ENCODE measurements around the gene IDI1.
"Not testable (repeated sequence)": the region's sequence is repeated elsewhere in the genome, so short reads cannot be mapped to it uniquely, and the experiment has no call there.

Gene IDI1

DNA sequence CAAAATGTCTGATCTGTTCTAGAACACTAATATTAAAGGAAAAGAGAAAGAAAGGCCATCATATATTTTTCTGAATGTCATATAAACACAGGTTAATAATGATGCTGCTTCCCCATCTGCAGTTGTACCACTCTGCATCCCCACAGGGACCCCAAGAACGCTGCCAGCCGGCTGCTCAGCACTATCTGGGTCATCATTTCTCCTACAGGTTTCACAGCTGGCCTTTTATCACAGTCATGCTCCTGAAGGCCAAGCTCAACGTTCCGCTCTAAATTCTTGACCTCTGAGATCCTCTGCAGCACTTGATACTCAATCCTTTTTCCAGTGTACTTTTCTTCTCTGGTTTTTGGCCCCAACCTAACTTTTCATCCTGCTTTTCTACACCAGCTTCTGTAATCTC, 4.8 kb downstream of the IDI1 start:
- TF ChIP-seq YY1 (IDR thresholded peaks at IDR 0.05; ENCODE audit: insufficient read depth, insufficient read length) (no peak), SUZ12 (IDR thresholded peaks at IDR 0.05; ENCODE audit: extremely low read depth, insufficient read depth, insufficient read length) (no peak), ZNF274 (IDR thresholded peaks at IDR 0.05; ENCODE audit: low read depth, low read length) (no peak)
- H3K9ac ChIP-seq (ENCODE audit: insufficient read length, low read depth) = no peak overlapping the region
- H3K27me3 ChIP-seq (ENCODE audit: insufficient read depth, insufficient read length) = no peaks in the 10 kb centered on the region
- H3K4me3 ChIP-seq (ENCODE audit: insufficient read length, low read depth) = no peak overlapping the region
- H3K36me3 ChIP-seq (ENCODE audit: insufficient read depth, insufficient read length, low read length) = peaks cover 63% of the 10 kb centered on the region
- peaks cover 4% of the 10 kb centered on the region for H3K4me1 ChIP-seq (ENCODE audit: insufficient read depth, insufficient read length)
- no peaks in the 10 kb centered on the region for H3K9me3 ChIP-seq (ENCODE audit: insufficient read depth, low read length)
- no peak for DNase-seq (ENCODE audit: low read depth, low spot score)

DNA sequence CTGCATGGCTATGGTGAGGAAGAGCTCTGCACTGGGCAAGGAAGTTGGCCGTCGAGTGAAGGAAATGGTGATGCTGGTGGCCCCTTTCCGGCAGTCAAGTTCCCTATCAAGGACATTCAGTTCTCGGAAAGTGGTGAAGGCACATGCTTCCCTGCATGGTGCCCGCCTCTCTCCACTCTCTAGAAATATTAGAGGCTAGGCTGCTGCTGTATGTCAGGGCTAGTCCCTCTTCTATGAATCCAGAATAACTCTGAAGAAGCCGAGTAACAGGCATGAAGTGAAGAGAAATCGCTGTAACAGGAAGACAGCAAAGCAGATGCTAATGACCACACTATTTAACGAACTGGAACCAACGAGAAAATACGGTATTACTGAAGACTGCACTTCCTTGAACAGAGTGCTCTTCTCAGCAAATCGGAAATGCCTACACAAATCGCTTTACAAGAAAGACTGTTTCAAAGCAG, 5.4 kb downstream of the IDI1 start:
- TF ChIP-seq YY1 (IDR thresholded peaks at IDR 0.05; ENCODE audit: insufficient read depth, insufficient read length) (no peak), ZNF274 (IDR thresholded peaks at IDR 0.05; ENCODE audit: low read depth, low read length) (no peak), SUZ12 (IDR thresholded peaks at IDR 0.05; ENCODE audit: extremely low read depth, insufficient read depth, insufficient read length) (no peak)
- Histone ChIP-seq H3K9ac (ENCODE audit: insufficient read length, low read depth) (no peak overlapping the region), H3K27me3 (ENCODE audit: insufficient read depth, insufficient read length) (no peaks in the 10 kb centered on the region), H3K4me1 (ENCODE audit: insufficient read depth, insufficient read length) (peaks cover 4% of the 10 kb centered on the region), H3K36me3 (ENCODE audit: insufficient read depth, insufficient read length, low read length) (peaks cover 65% of the 10 kb centered on the region), H3K9me3 (ENCODE audit: insufficient read depth, low read length) (no peaks in the 10 kb centered on the region), H3K4me3 (ENCODE audit: insufficient read length, low read depth) (no peak overlapping the region)
- DNase-seq (ENCODE audit: low read depth, low spot score) = no peak

DNA sequence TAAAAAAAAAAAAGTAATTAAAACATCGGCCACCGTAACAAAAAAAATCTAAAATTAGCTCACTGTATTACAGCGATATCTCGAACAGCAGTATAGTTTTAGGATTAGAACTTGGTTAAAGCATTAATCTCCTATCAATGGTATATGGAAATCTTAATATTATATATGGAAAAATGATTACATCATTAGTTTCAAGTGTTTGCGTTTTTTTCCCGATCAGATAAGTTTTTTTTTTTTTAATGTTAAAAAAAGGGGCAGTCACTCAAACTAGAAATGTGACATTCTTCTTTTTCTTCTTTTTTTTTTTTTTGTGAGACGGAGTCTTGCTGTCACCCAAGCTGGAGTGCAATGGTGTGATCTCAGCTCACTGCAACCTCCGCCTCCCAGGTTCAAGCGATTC, 7.4 kb downstream of the IDI1 start:
- Histone ChIP-seq H3K9me3 (ENCODE audit: insufficient read depth, low read length) (no peaks in the 10 kb centered on the region), H3K27me3 (ENCODE audit: insufficient read depth, insufficient read length) (no peaks in the 10 kb centered on the region), H3K4me1 (ENCODE audit: insufficient read depth, insufficient read length) (peaks cover 2% of the 10 kb centered on the region), H3K4me3 (ENCODE audit: insufficient read length, low read depth) (no peak overlapping the region), H3K36me3 (ENCODE audit: insufficient read depth, insufficient read length, low read length) (peaks cover 64% of the 10 kb centered on the region), H3K9ac (ENCODE audit: insufficient read length, low read depth) (no peak overlapping the region)
- TF ChIP-seq ZNF274 (IDR thresholded peaks at IDR 0.05; ENCODE audit: low read depth, low read length) (no peak), SUZ12 (IDR thresholded peaks at IDR 0.05; ENCODE audit: extremely low read depth, insufficient read depth, insufficient read length) (no peak), YY1 (IDR thresholded peaks at IDR 0.05; ENCODE audit: insufficient read depth, insufficient read length) (no peak)
- DNase-seq (ENCODE audit: low read depth, low spot score) = no peak

DNA sequence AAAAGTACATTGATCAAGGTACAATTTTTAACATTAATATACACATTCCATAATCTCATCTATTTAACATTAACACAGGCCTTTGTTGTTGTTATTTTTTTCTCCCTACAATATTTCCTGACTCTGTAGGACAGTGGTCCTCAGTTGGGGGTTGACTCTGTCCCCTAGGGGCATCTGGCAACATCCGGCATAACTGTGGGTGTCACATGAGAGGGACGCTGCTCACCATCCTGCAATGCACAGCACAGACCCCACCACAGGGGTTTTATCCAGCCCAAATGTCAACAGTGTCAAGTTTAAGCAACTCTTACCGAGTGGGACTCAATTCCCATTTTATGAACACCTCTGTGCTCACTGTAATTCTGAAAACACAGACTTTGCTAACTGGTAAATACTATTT, 8.8 kb downstream of the IDI1 start:
- no peak overlapping the region for H3K9ac ChIP-seq (ENCODE audit: insufficient read length, low read depth)
- no peaks in the 10 kb centered on the region for H3K27me3 ChIP-seq (ENCODE audit: insufficient read depth, insufficient read length)
- H3K9me3 ChIP-seq (ENCODE audit: insufficient read depth, low read length) = no peaks in the 10 kb centered on the region
- TF ChIP-seq SUZ12 (IDR thresholded peaks at IDR 0.05; ENCODE audit: extremely low read depth, insufficient read depth, insufficient read length) (no peak), ZNF274 (IDR thresholded peaks at IDR 0.05; ENCODE audit: low read depth, low read length) (no peak), YY1 (IDR thresholded peaks at IDR 0.05; ENCODE audit: insufficient read depth, insufficient read length) (no peak)
- no peaks in the 10 kb centered on the region for H3K4me1 ChIP-seq (ENCODE audit: insufficient read depth, insufficient read length)
- no peak overlapping the region for H3K4me3 ChIP-seq (ENCODE audit: insufficient read length, low read depth)
- H3K36me3 ChIP-seq (ENCODE audit: insufficient read depth, insufficient read length, low read length) = peaks cover 53% of the 10 kb centered on the region
- DNase-seq (ENCODE audit: low read depth, low spot score) = no peak

DNA sequence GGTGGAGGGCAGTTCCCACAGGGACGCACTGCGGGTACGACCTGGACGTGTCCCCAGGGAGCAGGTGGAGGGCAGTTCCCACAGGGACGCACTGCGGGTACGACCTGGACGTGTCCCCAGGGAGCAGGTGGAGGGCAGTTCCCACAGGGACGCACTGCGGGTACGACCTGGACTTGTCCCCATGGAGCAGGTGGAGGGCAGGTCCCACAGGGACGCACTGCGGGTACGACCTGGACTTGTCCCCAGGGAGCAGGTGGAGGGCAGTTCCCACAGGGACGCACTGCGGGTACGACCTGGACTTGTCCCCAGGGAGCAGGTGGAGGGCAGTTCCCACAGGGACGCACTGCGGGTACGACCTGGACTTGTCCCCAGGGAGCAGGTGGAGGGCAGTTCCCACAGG, 10.2 kb downstream of the IDI1 start:
- H3K9me3 ChIP-seq (ENCODE audit: insufficient read depth, low read length); H3K9ac ChIP-seq (ENCODE audit: insufficient read length, low read depth); H3K4me1 ChIP-seq (ENCODE audit: insufficient read depth, insufficient read length); H3K4me3 ChIP-seq (ENCODE audit: insufficient read length, low read depth); H3K27me3 ChIP-seq (ENCODE audit: insufficient read depth, insufficient read length); DNase-seq (ENCODE audit: low read depth, low spot score): not testable (repeated sequence)
- peaks cover 44% of the 10 kb centered on the region for H3K36me3 ChIP-seq (ENCODE audit: insufficient read depth, insufficient read length, low read length)

DNA sequence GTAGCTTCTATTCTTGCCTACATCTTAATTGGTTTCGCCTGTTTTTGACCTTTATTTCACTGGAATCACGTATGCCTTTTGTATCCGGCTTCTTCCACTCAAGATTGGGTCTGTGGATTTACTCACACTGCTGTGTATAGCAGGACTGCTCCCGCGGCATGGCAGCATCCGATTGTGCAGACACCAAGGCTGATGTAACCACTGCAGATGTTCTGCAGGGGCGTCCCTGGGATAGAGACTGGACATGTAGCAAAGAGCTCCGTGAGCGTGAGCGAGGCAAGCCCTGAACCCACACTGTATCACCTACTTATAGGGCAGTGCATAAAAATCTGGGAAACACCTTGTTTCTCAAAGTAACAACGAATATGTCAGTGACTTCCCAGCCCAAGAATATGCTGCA, 11.8 kb downstream of the IDI1 start:
- Histone ChIP-seq H3K36me3 (ENCODE audit: insufficient read depth, insufficient read length, low read length) (peaks cover 29% of the 10 kb centered on the region), H3K9me3 (ENCODE audit: insufficient read depth, low read length) (no peaks in the 10 kb centered on the region), H3K27me3 (ENCODE audit: insufficient read depth, insufficient read length) (no peaks in the 10 kb centered on the region), H3K4me3 (ENCODE audit: insufficient read length, low read depth) (no peak overlapping the region), H3K9ac (ENCODE audit: insufficient read length, low read depth) (no peak overlapping the region), H3K4me1 (ENCODE audit: insufficient read depth, insufficient read length) (no peaks in the 10 kb centered on the region)
- DNase-seq (ENCODE audit: low read depth, low spot score) = no peak
- TF ChIP-seq YY1 (IDR thresholded peaks at IDR 0.05; ENCODE audit: insufficient read depth, insufficient read length) (no peak), ZNF274 (IDR thresholded peaks at IDR 0.05; ENCODE audit: low read depth, low read length) (no peak), SUZ12 (IDR thresholded peaks at IDR 0.05; ENCODE audit: extremely low read depth, insufficient read depth, insufficient read length) (no peak)

DNA sequence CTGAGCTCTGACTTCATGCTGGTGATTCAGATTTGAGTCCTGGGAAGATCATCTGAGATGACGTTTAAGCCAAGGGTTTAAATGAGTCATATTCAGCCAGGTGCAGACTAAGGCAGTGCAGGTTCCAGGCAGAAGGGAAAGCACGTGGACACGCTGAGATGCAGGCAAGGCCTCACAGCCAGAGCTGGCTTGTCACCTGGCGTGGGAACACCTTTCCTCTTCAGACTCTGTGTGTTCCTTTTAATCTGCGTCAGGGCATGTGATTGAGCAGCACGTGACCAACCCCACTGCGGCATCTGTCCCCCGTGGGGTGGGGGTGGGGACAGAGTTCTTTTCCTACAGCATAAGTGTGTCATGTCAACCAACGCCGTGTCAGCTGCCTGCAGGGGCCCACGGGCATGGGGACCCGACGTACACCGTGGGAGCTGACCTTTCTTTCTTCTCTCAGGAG, 12.6 kb downstream of the IDI1 start:
- DNase-seq (ENCODE audit: low read depth, low spot score) = no peak
- Histone ChIP-seq H3K4me3 (ENCODE audit: insufficient read length, low read depth) (no peak overlapping the region), H3K9ac (ENCODE audit: insufficient read length, low read depth) (no peak overlapping the region), H3K4me1 (ENCODE audit: insufficient read depth, insufficient read length) (no peaks in the 10 kb centered on the region), H3K36me3 (ENCODE audit: insufficient read depth, insufficient read length, low read length) (peaks cover 22% of the 10 kb centered on the region), H3K9me3 (ENCODE audit: insufficient read depth, low read length) (no peaks in the 10 kb centered on the region), H3K27me3 (ENCODE audit: insufficient read depth, insufficient read length) (no peaks in the 10 kb centered on the region)
- no peak for TF ChIP-seq ZNF274 (IDR thresholded peaks at IDR 0.05; ENCODE audit: low read depth, low read length)
- no peak for TF ChIP-seq YY1 (IDR thresholded peaks at IDR 0.05; ENCODE audit: insufficient read depth, insufficient read length)
- no peak for TF ChIP-seq SUZ12 (IDR thresholded peaks at IDR 0.05; ENCODE audit: extremely low read depth, insufficient read depth, insufficient read length)

DNA sequence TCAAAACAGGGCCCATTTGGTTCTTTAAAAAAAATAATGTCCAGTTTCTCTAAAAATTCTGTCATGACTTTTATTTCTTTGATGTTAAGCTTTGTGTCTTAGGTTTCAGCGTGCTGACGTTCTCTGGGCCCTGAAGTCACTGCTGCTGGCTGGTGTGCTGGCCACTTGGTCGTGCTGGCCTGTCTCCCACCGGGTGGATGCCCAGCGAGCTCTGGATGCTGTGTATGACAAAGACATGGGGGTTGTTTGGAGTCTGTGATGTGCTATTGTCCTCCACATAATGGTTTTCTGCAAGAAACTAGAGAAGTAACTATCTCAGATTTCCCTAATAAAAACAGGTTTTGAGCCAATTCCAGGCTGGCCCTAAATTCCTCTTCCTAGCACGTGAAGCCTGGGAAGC, 13.7 kb downstream of the IDI1 start:
- H3K36me3 ChIP-seq (ENCODE audit: insufficient read depth, insufficient read length, low read length) = peaks cover 14% of the 10 kb centered on the region
- TF ChIP-seq YY1 (IDR thresholded peaks at IDR 0.05; ENCODE audit: insufficient read depth, insufficient read length) (no peak), ZNF274 (IDR thresholded peaks at IDR 0.05; ENCODE audit: low read depth, low read length) (no peak), SUZ12 (IDR thresholded peaks at IDR 0.05; ENCODE audit: extremely low read depth, insufficient read depth, insufficient read length) (no peak)
- no peaks in the 10 kb centered on the region for H3K9me3 ChIP-seq (ENCODE audit: insufficient read depth, low read length)
- no peak overlapping the region for H3K4me3 ChIP-seq (ENCODE audit: insufficient read length, low read depth)
- DNase-seq (ENCODE audit: low read depth, low spot score) = no peak
- no peaks in the 10 kb centered on the region for H3K27me3 ChIP-seq (ENCODE audit: insufficient read depth, insufficient read length)
- no peaks in the 10 kb centered on the region for H3K4me1 ChIP-seq (ENCODE audit: insufficient read depth, insufficient read length)
- no peak overlapping the region for H3K9ac ChIP-seq (ENCODE audit: insufficient read length, low read depth)
